GM12864 (cell line): Measurements from ENCODE around the gene MAGOH.
A peak's percentile ranks its signal among the peaks of the same experiment; 100 is the strongest.

Experiments
- DNase-seq: peaks from one replicate; pipeline ENCODE4 v3.0.0-alpha.2; 2011; ENCODE audit warnings: low read depth
- H3K4me3 ChIP-seq: 2 replicates; pipeline ENCODE4 v1.5.1; 2011; ENCODE audit warnings: mild to moderate bottlenecking, low read depth, low read length, control low read depth
- CTCF ChIP-seq: IDR thresholded peaks from 2 replicates; pipeline ENCODE4 v1.5.1; 2011; ENCODE audit warnings: low read depth, mild to moderate bottlenecking, moderate library complexity, low read length, control low read depth, inconsistent platforms; ENCODE audit errors: missing control alignments

The MAGOH gene

DNA sequence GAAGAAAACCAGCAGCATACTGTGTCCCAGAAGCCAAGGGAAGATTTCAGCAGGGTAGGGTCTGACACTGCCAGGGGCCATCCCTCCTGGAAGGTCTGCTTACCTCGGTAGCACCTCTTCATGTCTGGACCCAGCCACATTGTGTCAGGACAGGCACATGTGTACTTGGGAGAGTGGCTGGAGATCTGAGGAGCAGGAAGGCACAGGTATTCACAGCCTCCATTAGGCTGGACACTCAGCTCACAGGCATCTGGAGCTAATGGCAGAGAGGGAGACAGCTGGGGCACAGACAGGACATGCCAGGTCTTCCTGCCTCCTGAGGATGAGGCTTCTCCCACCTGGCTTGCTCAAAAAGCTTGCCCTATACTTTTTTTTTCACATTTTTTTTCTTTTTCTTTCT, 19.9 kb upstream of the MAGOH start:
- DNase-seq, result no peak
- no peak for TF ChIP-seq CTCF
- H3K4me3 ChIP-seq, result no peak overlapping the region

GRCh38 chr1:53257454-53258081, 19.2 kb upstream of the MAGOH start:
- TF ChIP-seq CTCF, result no peak
- H3K4me3 ChIP-seq, result no peak overlapping the region
- no peak for DNase-seq

- TF ChIP-seq CTCF, result no peak
- DNase-seq, result no peak
- no peak overlapping the region for H3K4me3 ChIP-seq
These were observed 18.5 kb upstream of the MAGOH start for GRCh38 chr1:53256511-53257453.

GRCh38 chr1:53255031-53255430, 16.7 kb upstream of the MAGOH start:
- DNase-seq, result no peak
- peak; percentile 33 for TF ChIP-seq CTCF
- H3K4me3 ChIP-seq, result no peak overlapping the region

- no peak for TF ChIP-seq CTCF
- H3K4me3 ChIP-seq, result no peak overlapping the region
These were observed 15.8 kb upstream of the MAGOH start for GRCh38 chr1:53254011-53254640.

GRCh38 chr1:53250325-53250724, 12.0 kb upstream of the MAGOH start:
- DNase-seq, result no peak
- H3K4me3 ChIP-seq, result no peak overlapping the region
- no peak for TF ChIP-seq CTCF

More at GRCh38 chr1:53254011-53254640, 15.8 kb upstream of the MAGOH start:
- no peak for DNase-seq
